Measurements from ENCODE around the gene IL6R. TPM values are rescaled to one million over a fixed set of nuclear protein-coding genes. Genes with fewer than 3 reads are reported as not detected.

The IL6R gene
- total RNA-seq, 1 donor from 2014 or later, result 0.78 TPM

DNA sequence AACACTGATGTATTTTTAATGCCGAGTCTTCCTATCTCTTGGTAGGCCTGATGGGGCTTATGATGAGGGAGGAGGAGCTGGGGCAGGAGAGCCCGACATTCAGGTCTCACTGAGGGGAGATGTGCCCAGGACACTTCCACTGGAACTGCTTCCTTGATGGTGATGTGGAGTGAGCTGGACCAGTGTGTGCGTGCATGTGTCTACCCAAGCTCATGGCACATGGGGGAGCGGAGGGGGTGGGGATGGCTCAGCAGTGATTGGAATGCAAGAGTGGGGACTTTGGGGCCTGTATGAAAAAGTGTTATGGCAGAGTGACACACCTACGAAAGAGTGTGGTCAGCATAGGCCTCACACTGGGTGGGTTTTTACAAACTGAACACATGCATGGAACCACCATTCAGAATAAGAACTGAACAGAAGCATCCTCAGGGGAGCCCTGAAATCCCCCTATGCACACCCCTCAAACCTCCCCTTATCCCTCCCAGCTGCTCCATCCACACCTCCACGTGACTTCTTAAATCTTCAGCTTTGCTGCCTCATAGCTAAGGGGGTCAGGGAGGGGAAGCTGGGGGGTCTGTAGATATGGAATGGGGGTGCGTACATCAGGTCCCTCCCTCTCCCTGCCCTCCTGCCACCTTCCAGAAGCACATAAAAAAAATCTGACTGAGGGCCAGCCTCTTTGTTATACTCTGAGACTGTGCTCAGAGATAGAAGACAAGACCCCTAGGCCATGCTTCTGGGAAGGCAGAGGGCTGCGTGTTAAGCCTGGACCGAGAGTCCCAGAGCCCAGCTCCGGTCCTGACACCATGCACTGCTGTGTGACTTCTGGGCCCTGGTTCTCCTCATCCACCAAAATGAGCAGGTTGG, 11.6 kb downstream of the IL6R start:
- Mint-ChIP-seq H3K4me1 (peaks cover 23% of the 10 kb centered on the region), H3K36me3 (no peaks in the 10 kb centered on the region), H3K27ac (no peak overlapping the region), H3K27me3 (ENCODE audit: low read depth) (peaks cover 8% of the 10 kb centered on the region), H3K9me3 (no peaks in the 10 kb centered on the region), H3K4me3 (no peak overlapping the region)
- no peak for TF ChIP-seq CTCF (IDR thresholded peaks at IDR 0.05; ENCODE audit: unreplicated experiment)
- no peak for DNase-seq (ENCODE audit: low spot score in 2 of 2, unreplicated experiment in 2 of 2)

GRCh38 chr1:154417338-154417608, 12.1 kb downstream of the IL6R start:
- Mint-ChIP-seq H3K9me3 (no peaks in the 10 kb centered on the region), H3K27me3 (ENCODE audit: low read depth) (peaks cover 8% of the 10 kb centered on the region)

DNA sequence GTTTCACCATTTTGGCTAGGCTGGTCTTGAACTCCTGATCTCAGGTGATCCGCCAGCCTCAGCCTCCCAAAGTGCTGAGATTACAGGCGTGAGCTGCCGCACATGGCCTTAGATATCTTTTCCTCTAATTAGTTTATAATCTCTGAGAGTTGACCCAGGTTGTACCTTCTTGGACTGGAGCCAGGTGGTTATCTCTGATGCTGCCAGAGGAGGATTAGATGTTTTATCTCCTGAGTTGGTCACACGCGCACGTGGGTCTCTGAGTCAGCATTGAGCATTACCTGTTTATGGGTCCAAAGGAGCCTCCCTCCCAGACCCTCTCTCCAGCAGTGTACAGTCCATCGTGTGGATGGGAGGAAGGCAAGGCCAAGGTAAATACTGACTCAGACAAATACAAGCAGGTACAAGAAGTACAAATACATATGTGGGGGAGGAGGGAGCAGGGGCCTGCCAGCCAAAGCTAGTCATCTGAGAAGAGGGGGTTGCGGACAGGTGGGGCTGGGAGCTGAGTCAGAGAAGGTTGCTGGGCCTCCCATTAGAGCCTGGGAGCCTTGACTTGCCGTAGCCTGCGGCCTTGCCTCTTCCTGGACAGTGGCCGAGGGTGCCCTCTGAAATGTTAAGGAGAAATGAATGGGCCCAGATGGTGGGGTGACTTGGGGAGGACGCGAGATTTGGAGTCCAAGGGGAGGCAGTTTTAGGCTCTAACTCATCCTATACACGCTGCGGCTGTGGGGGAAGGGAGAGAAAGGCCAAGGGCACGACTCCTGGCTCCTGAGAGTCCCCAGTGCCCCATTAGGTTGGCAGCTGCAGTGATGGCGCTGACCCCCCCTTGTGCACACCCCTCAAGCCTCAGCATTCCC, 13.1 kb downstream of the IL6R start:
- Mint-ChIP-seq H3K27ac (peak overlapping the region; percentile 54), H3K9me3 (no peaks in the 10 kb centered on the region), H3K36me3 (no peaks in the 10 kb centered on the region), H3K27me3 (ENCODE audit: low read depth) (peaks cover 8% of the 10 kb centered on the region), H3K4me3 (no peak overlapping the region), H3K4me1 (peaks cover 33% of the 10 kb centered on the region)
- no peak for TF ChIP-seq CTCF (IDR thresholded peaks at IDR 0.05; ENCODE audit: unreplicated experiment)
- no peak for DNase-seq (ENCODE audit: low spot score in 2 of 2, unreplicated experiment in 2 of 2)

More at GRCh38 chr1:154417338-154417608, 12.1 kb downstream of the IL6R start:
- no peaks in the 10 kb centered on the region for H3K36me3 Mint-ChIP-seq
- H3K27ac Mint-ChIP-seq, result no peak overlapping the region
- no peak for TF ChIP-seq CTCF (IDR thresholded peaks at IDR 0.05; ENCODE audit: unreplicated experiment)
- DNase-seq (ENCODE audit: low spot score in 2 of 2, unreplicated experiment in 2 of 2), result no peak
- peaks cover 25% of the 10 kb centered on the region for H3K4me1 Mint-ChIP-seq
- no peak overlapping the region for H3K4me3 Mint-ChIP-seq

- Mint-ChIP-seq H3K27ac (no peak overlapping the region), H3K36me3 (no peaks in the 10 kb centered on the region), H3K9me3 (no peaks in the 10 kb centered on the region), H3K4me1 (peaks cover 38% of the 10 kb centered on the region), H3K4me3 (no peak overlapping the region), H3K27me3 (ENCODE audit: low read depth) (peaks cover 8% of the 10 kb centered on the region)
- DNase-seq (ENCODE audit: low spot score in 2 of 2, unreplicated experiment in 2 of 2), result no peak
- no peak for TF ChIP-seq CTCF (IDR thresholded peaks at IDR 0.05; ENCODE audit: unreplicated experiment)
These were observed 13.9 kb downstream of the IL6R start for GRCh38 chr1:154418923-154419619.

DNA sequence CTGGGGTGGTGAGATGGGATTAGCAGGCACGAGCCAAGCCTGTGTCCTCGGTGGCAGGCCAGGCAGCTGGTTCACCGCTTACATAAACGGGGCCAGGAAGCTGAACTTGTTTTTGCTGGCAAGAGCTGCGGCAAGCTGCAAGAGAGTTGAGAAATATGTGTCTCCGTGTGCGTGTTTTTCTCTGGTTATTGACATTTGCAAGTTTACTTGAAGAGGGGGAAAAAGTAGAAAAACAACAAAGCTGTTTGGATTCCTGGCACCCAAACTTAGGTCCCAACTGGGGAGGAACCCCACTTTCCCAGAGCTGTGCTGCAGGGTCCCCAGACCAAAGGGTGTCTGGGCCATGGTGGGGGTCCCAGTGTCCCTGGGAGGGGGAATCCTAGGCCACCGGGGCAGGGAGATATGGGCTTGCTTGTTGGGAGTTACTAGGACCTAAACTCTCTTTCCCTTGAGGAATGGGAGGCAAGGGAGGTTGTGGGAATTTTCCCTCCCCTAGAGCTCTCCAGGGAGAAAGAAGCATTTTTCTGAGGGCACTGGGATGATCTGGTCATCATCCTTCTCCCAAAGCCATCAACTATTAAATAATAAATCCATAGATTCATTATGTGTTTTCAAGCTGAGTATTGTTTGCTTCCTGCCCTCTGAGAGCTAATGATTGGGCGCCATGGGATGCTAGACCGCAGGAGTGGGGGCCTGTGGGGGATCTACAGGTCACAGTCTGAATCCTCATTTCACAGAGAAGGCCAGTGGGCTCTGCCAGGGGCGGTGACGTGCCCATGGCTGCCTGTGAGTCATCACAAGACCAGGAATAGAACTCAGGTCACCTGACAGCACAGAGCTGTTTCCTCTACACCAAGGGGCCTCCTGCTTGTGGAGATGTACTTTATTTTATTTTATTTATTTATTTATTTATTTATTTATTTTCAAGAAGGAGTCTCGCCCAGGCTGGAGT, 14.8 kb downstream of the IL6R start:
- no peak for TF ChIP-seq CTCF (IDR thresholded peaks at IDR 0.05; ENCODE audit: unreplicated experiment)
- H3K27ac Mint-ChIP-seq, result no peak overlapping the region
- DNase-seq (ENCODE audit: low spot score in 2 of 2, unreplicated experiment in 2 of 2), result no peak
- H3K27me3 Mint-ChIP-seq (ENCODE audit: low read depth), result peaks cover 4% of the 10 kb centered on the region
- peaks cover 38% of the 10 kb centered on the region for H3K4me1 Mint-ChIP-seq
- H3K9me3 Mint-ChIP-seq, result no peaks in the 10 kb centered on the region
- H3K36me3 Mint-ChIP-seq, result no peaks in the 10 kb centered on the region
- no peak overlapping the region for H3K4me3 Mint-ChIP-seq

Measured in mesothelial cell of epicardium (in vitro differentiated cells).